ENCODE results near the gene ABCG4. TPM values are rescaled to one million over a fixed set of nuclear protein-coding genes. Genes with fewer than 3 reads are reported as not detected.
"Not testable (repeated sequence)": the region's sequence is repeated elsewhere in the genome, so short reads cannot be mapped to it uniquely, and the experiment has no call there.

Gene ABCG4
- total RNA-seq, 1 donor from 2014 or later: 1.3 TPM

DNA sequence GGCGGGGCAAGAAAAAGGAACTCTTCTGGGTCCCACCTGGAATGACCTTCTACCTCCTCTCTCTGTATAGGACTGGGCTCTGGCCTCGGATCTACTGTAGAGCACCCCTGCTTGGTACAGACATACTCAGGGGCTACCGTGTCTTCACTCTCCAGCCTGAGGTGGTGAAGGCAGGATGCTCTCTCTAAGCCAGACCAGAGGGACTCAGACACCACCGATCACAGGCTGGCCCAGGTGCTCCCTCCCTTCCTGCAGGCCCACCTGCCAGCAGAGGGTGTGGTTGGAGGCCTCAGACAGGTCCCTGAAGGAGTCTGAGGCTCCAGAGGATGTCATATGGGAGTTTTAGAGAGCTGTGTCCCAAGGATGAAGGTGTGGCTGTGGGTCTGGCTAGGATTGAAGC lies 40.5 kb downstream of the ABCG4 start:
- Mint-ChIP-seq H3K36me3 (no peaks in the 10 kb centered on the region), H3K9me3 (no peaks in the 10 kb centered on the region), H3K4me1 (ENCODE audit: unreplicated experiment) (peaks cover 13% of the 10 kb centered on the region), H3K4me3 (no peak overlapping the region), H3K27ac (peak overlapping the region; percentile 60), H3K27me3 (no peaks in the 10 kb centered on the region)
- TF ChIP-seq, protein P1, sequence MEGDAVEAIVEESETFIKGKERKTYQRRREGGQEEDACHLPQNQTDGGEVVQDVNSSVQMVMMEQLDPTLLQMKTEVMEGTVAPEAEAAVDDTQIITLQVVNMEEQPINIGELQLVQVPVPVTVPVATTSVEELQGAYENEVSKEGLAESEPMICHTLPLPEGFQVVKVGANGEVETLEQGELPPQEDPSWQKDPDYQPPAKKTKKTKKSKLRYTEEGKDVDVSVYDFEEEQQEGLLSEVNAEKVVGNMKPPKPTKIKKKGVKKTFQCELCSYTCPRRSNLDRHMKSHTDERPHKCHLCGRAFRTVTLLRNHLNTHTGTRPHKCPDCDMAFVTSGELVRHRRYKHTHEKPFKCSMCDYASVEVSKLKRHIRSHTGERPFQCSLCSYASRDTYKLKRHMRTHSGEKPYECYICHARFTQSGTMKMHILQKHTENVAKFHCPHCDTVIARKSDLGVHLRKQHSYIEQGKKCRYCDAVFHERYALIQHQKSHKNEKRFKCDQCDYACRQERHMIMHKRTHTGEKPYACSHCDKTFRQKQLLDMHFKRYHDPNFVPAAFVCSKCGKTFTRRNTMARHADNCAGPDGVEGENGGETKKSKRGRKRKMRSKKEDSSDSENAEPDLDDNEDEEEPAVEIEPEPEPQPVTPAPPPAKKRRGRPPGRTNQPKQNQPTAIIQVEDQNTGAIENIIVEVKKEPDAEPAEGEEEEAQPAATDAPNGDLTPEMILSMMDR (conservative IDR thresholded peaks at IDR 0.05): no peak
- DNase-seq (ENCODE audit: extremely low spot score, unreplicated experiment): no peak

DNA sequence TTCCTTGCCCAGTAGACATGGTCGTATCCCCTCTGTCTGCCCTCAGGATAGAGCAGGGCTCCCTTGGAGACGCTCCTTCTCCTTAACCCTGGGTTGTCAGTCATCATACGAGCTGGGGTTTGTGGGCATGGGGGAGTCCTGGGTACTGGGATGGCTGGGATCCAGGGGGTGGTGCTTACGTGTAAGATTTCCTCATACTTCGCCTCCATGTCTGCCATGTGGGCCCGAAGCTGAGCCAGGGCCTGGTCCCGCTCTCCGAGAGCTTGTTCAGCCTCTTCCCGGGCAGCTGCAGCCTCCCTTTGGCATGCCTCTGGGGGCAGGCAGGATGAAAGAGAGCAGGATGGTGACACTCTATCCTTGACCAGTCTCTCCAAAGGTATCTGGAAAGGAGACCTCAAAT lies 41.7 kb downstream of the ABCG4 start:
- Mint-ChIP-seq H3K4me3 (no peak overlapping the region), H3K4me1 (ENCODE audit: unreplicated experiment) (peaks cover 10% of the 10 kb centered on the region), H3K27ac (no peak overlapping the region), H3K9me3 (no peaks in the 10 kb centered on the region), H3K36me3 (no peaks in the 10 kb centered on the region), H3K27me3 (no peaks in the 10 kb centered on the region)
- DNase-seq (ENCODE audit: extremely low spot score, unreplicated experiment): no peak
- TF ChIP-seq, protein P1 (conservative IDR thresholded peaks at IDR 0.05): no peak

DNA sequence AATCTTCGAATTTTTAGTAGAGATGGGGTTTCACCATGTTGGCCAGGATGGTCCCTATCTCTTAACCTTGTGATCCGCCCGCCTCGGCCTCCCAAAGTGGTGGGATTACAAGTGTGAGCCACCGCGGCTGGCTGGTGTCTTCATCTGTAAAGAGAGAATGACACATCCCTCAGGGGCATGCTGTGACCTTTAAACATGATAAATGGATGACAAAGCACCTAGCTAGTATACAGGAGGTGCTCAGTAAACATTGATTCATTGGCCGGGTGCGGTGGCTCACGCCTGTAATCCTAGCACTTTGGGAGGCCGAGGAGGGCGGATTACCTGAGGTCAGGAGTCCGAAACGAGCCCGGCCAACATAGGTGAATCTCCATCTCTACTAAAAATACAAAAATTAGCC lies 42.4 kb downstream of the ABCG4 start:
- not testable (repeated sequence) for H3K9me3 Mint-ChIP-seq; H3K4me3 Mint-ChIP-seq; H3K4me1 Mint-ChIP-seq (ENCODE audit: unreplicated experiment); DNase-seq (ENCODE audit: extremely low spot score, unreplicated experiment); H3K27me3 Mint-ChIP-seq; H3K36me3 Mint-ChIP-seq; H3K27ac Mint-ChIP-seq

DNA sequence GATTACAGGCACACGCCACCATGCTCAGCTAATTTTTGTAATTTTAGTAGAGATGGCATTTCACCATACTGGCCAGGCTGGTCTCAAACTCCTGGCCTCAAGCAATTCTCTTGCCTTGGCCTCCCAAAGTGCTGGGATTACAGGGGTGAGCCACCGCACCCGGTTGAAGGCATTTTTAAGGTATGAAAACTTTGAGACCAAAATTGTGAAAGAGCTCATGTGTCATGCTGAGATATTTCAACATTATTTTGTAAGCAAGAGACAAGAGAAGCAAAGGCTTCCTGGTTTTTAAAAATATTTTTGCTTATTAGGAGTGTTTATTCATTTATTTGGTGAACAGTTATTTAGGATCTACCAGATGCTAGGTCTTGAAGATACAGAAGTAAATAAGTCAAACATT lies 43.3 kb downstream of the ABCG4 start:
- Mint-ChIP-seq H3K9me3 (no peaks in the 10 kb centered on the region), H3K27ac (no peak overlapping the region), H3K4me1 (ENCODE audit: unreplicated experiment) (peaks cover 5% of the 10 kb centered on the region), H3K27me3 (no peaks in the 10 kb centered on the region), H3K4me3 (no peak overlapping the region), H3K36me3 (no peaks in the 10 kb centered on the region)
- TF ChIP-seq, protein P1 (conservative IDR thresholded peaks at IDR 0.05): no peak
- no peak for DNase-seq (ENCODE audit: extremely low spot score, unreplicated experiment)

DNA sequence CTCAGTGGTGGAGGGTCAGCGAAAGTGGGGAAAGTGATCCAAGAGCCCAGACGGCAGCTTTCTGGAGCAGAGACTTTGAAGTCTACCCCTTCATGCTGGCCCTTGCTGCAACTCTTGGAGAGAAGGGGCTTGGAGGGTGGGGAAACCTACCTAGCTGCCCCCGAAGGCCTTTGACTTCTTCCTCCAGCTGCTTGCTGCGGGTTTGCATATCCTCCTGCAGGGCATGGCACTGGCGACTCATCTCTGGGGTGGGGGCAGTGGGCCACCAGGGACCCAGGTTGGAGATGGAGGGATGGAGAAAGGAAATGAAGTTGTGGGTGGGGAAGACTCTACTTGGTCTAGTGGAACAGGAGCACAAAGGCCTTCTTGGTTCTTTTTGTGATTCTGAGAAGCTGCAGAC lies 44.1 kb downstream of the ABCG4 start:
- Mint-ChIP-seq H3K9me3 (no peaks in the 10 kb centered on the region), H3K4me3 (no peak overlapping the region), H3K27me3 (no peaks in the 10 kb centered on the region), H3K36me3 (no peaks in the 10 kb centered on the region), H3K4me1 (ENCODE audit: unreplicated experiment) (peaks cover 5% of the 10 kb centered on the region), H3K27ac (no peak overlapping the region)
- no peak for DNase-seq (ENCODE audit: extremely low spot score, unreplicated experiment)
- TF ChIP-seq, protein P1 (conservative IDR thresholded peaks at IDR 0.05): no peak

DNA sequence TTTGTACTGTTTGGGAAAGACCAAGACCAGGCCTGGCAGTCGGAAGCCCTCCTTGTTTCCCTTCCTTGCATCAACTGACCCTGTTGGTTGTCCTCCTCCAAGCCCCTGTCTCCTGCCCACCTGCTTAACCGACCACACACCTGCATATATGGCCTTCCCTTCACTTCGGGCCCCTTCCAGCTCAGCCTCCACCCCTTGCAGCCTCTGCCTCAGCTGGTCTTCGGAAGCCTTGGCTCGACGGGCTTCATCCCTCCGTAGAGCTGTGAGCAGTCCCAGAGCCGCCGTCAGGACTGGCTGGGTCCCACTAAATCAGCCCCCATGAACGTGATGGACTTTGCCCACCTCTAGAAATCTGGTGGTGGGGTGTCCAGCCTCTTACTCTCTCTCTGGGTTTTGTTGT lies 44.8 kb downstream of the ABCG4 start:
- Mint-ChIP-seq H3K9me3 (no peaks in the 10 kb centered on the region), H3K4me3 (no peak overlapping the region), H3K36me3 (no peaks in the 10 kb centered on the region), H3K4me1 (ENCODE audit: unreplicated experiment) (peaks cover 5% of the 10 kb centered on the region), H3K27me3 (no peaks in the 10 kb centered on the region), H3K27ac (no peak overlapping the region)
- TF ChIP-seq, protein P1 (conservative IDR thresholded peaks at IDR 0.05): no peak
- DNase-seq (ENCODE audit: extremely low spot score, unreplicated experiment): no peak
